Omental fat pad (tissue), 4 donors: ENCODE data around the gene BCAS4. TPM values are rescaled to one million over a fixed set of nuclear protein-coding genes. Genes with fewer than 3 reads are reported as not detected.
"Not testable (repeated sequence)": the region's sequence is repeated elsewhere in the genome, so short reads cannot be mapped to it uniquely, and the experiment has no call there.

ENCODE experiments used
- ATAC-seq: fragments of 150-250 bp; one replicate; pipeline ENCODE4 v1.9.1; 2016; ENCODE audit warnings: mild to moderate bottlenecking, moderate library complexity; ENCODE audit not compliant: low FRiP score
- DNase-seq: peaks from one replicate; pipeline ENCODE4 v3.0.0-alpha.2; 2019; ENCODE audit warnings: low spot score
- total RNA-seq, 4 donors: library from RNA; depleted of rRNA; stranded (reverse); fragments of >200 nt; gene quantifications; one replicate each; pipeline ENCODE4 v1.1.0, GENCODE V29; 2016
- TF ChIP-seq, protein P1 (sequence below), 3 donors: fragments of 450-650 bp; IDR thresholded peaks; one replicate each; pipeline ENCODE4 v1.5.1; 2016 to 2017; ENCODE audit warnings: antibody characterized with exemption in 3 of 3, mild to moderate bottlenecking in 3 of 3, moderate library complexity in 2 of 3

BCAS4 gene
- total RNA-seq, 4 donors from 2014 or later = 1.4 to 6.5 (median 3.1) TPM

DNA sequence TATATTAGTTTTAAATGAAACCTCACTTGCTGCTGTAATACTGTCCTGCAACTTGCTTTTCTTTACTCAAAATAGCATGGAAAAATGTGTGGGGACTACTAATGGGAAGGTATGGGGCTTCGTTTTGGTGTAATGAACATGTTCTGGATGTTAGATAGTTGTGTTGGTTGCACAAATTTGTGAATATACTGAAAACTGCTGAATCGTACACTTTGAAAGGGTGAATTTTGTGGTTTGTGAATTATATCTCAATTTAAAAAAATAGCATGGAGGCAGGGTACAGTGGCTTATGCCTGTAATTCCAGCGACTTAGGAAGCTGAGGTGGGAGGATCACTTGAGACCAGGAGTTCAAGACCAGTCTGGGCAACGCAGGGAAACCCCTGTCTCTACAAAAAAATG lies 2.3 kb downstream of the BCAS4 start:
- ATAC-seq (no peak), DNase-seq (no peak)
- TF ChIP-seq, protein P1, sequence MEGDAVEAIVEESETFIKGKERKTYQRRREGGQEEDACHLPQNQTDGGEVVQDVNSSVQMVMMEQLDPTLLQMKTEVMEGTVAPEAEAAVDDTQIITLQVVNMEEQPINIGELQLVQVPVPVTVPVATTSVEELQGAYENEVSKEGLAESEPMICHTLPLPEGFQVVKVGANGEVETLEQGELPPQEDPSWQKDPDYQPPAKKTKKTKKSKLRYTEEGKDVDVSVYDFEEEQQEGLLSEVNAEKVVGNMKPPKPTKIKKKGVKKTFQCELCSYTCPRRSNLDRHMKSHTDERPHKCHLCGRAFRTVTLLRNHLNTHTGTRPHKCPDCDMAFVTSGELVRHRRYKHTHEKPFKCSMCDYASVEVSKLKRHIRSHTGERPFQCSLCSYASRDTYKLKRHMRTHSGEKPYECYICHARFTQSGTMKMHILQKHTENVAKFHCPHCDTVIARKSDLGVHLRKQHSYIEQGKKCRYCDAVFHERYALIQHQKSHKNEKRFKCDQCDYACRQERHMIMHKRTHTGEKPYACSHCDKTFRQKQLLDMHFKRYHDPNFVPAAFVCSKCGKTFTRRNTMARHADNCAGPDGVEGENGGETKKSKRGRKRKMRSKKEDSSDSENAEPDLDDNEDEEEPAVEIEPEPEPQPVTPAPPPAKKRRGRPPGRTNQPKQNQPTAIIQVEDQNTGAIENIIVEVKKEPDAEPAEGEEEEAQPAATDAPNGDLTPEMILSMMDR (IDR thresholded peaks at IDR 0.05) = no peak

DNA sequence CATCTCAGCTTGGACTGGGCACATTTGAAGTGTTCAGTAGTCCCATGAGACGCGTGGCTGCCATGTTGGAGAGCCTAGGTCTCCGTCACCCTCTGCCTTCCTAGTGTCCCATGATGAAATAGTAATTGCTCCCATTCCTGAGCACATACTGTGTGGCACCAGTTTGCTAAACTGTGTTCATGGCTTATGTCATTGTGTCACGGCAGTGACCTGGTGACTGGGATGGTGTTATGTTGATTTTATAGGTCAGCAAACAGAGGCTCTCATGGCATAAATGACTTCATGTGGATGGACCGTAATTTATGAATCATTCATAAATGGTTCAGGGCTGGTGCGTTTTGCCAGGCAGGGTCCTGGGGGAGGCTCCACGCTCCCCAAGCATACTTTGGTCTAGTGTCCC lies 3.8 kb downstream of the BCAS4 start:
- ATAC-seq (no peak), DNase-seq (no peak)
- TF ChIP-seq, protein P1 (IDR thresholded peaks at IDR 0.05) = no peak

DNA sequence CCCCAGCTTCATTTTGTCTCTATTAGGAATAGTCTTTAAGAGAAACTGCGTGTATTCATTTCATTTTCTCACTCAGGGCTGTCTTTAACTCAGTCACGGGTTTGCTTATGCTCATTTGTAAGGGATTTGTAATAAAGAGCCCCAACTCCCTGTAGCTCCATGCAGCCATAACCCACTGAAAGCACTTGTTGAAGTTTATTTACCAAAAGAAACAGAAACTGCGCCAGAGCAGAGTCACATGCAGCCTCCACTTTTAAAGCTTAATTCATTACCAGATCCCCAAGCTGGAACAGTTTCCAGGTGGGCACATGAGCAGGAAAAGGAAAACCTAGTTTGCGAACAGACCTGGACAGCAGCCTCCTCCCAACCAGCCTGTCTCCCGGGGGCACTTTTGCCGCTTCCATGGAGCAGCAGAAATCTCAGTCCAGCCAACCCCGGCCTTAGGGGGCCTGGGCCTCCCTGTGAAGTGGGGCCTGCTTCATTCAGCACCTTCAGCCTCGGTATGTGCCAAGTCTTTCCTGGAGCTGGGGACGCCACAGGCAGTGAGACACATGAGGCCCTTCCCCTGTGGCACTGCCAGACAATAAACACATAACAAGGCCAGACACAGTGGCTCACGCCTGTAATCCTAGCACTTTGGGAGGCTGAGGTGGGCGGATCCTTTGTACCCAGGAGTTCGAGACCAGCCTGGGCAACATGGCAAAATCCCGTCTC lies 4.5 kb downstream of the BCAS4 start:
- TF ChIP-seq, protein P1 (IDR thresholded peaks at IDR 0.05) = no peak
- DNase-seq = no peak

DNA sequence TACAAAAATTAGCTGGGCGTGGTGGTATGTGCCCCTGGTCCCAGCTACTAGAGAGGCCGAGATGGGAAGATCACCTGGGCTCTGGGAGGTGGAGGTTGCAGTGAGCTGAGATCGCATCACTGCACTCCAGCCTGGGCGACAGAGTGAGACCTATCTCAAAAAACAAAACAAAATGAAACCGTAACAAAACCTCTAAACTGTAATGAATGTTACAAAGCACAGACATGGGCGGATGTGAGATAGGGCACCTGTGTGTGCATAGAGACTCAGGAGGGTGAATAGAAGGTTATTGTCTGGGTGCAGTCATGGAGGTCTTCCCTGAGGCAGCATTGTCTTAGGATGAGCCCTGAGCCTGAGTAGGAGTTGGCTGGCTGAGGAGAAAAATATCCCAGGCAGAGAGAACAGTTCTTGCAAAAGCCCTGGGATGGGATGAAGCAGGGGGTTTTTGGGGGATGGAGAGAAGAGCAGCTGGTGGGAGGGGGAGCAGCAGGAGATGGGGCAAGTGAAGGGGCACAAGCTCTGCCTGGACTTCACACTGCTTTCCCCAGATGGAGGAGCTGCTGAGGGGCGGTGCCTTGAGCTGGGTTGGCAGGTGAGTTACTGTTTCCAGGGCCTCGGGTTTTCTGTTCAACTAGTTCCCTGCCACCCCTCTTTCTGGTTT lies 5.2 kb downstream of the BCAS4 start:
- TF ChIP-seq, protein P1 (IDR thresholded peaks at IDR 0.05) = no peak
- no peak for ATAC-seq
- DNase-seq = no peak

More for the DNA sequence above, 4.5 kb downstream of the BCAS4 start:
- ATAC-seq = no peak

DNA sequence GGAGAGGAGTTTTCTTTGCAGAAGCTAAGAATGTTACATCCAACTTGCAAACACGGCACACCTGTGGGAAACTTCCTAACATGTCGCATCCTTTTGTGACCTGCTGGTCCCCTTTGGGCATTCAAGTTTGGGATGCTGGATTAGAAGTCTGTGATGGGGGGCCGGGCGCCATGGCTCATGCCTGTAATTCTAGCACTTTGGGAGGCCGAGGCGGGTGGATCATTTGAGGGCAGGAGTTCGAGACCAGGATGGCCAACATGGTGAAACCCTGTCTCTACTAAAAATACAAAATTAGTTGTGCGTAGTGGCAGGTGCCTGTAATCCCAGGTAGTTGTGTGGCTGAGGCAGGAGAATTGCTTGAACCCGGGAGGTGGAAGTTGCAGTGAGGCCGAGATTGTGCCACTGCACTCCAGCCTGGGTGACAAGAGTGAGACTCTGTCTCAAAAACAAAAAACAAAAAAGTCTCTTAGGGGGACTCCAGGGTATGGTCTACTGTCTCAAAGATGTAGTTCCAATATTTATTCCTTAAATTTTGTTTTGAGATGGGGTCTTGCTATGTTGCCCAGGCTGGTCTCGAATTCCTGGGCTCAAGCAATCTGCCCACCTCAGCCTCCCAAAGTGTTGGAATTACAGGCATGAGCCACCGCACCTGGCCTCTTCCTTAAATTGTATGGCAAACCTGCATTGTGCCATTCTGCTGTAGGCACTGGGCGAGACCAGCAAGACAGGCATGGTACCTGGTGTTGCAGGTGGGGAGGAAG lies 6.3 kb downstream of the BCAS4 start:
- DNase-seq, ATAC-seq: not testable (repeated sequence)

DNA sequence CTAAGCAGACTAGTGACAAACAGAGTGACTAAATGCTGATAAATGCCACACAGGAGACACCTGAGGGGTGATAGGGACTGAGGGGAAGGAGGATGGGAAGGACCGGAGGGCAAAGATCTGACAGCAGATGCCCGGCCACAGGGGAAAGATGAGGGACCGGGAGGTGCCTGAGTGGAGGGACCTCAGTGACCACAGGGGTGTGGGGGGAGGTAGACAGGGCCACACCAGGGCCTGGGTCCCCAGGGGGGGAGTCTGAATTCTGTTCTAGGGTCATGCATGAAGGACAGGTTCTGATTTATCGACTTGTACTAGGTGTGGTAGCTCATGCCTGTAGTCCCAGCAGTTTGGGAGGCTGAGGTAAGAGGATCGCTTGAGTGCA lies 6.9 kb downstream of the BCAS4 start:
- DNase-seq (no peak), ATAC-seq (no peak)
- TF ChIP-seq, protein P1 (IDR thresholded peaks at IDR 0.05) = no peak

DNA sequence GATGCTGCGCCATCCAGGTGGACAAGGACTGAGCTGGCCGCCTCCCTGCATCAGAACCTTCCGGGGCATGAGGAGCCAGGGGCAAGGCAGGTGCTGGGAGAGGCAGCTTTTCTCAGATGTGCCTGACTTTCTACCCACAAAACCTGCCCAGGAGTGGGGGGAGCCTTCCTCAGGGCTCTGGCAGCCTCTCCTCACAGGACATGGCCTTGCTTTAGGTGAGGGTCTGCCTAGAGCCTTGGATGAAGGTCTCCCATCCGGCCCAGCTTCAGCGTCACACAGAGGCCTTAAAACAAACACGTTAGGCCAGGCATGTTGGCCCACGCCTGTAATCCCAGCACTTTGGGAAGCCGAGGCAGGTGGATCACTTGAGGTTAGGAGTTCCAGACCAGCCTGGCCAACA lies 7.4 kb downstream of the BCAS4 start:
- TF ChIP-seq, protein P1 (IDR thresholded peaks at IDR 0.05) = no peak
- no peak for DNase-seq
- ATAC-seq = no peak
